ENCODE data around the gene SERAC1.

DNA sequence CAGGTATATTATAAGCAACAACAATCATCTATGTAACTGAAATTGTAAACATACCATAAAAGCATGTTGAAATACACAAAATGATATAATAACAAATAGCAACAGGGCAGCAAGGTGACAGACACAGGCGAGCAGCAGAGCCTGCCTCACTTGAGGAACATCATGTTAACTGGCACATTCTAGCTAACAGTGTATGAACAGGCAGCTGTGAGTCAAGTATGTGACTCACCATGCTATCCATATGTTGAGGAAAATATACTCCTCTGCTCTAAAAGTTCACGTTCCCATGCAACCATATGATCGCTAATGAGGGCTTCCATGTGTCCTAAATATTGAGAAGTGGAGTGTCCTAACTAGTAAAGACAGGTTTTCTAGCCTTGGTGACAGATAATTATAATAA, 18.4 kb downstream of the SERAC1 start:
- TF ChIP-seq GATA2 (IDR thresholded peaks at IDR 0.05; ENCODE audit: low read depth, low read length) (no peak), GATA3 (IDR thresholded peaks at IDR 0.05; ENCODE audit: low read depth, low read length) (no peak)

Data from SH-SY5Y (cell line).